GM12878 (cell line): ENCODE data around the gene RHBDF2. TPM values are rescaled to one million over a fixed set of nuclear protein-coding genes. Genes with fewer than 3 reads are reported as not detected.

Source experiments
- ATAC-seq: fragments of 200-7000 bp; cut with Tn5 transposase; 3 replicates; pipeline ENCODE4 v1.9.1; 2020; ENCODE audit warnings: mild to moderate bottlenecking, moderate library complexity
- BruUV-seq: library from RNA; stranded (reverse); fragments of 400-500 nt; replicated peaks from 2 replicates; lab custom pipeline; 2021; lab: Mats Ljungman, UMichigan
- CTCF ChIA-PET: fragments of 300-600 bp; sonication (Branson Sonifier 250); formaldehyde crosslinking; extraction: SDS; loops from one replicate; lab custom pipeline; 2021; ENCODE audit warnings: inconsistent platforms; lab: Yijun Ruan, JAX
- POLR2A ChIA-PET: fragments of 350-600 bp; formaldehyde crosslinking; extraction: SDS; loops from one replicate; lab custom pipeline; 2021; ENCODE audit warnings: inconsistent platforms; lab: Charles Lee
- RAD21 ChIA-PET: fragments of 300-600 bp; sonication (Branson Sonifier 250); formaldehyde crosslinking; loops from one replicate; lab custom pipeline; 2023; ENCODE audit warnings: antibody characterized with exemption; ENCODE audit not compliant: unreplicated experiment; lab: Charles Lee
- SMC1A ChIA-PET: fragments of 300-600 bp; sonication (Branson Sonifier 250); formaldehyde crosslinking; loops from one replicate; lab custom pipeline; 2023; ENCODE audit not compliant: unreplicated experiment, uncharacterized antibody; lab: Charles Lee
- DNase-seq: peaks from one replicate; pipeline ENCODE4 v3.0.0-alpha.2; 2011; ENCODE audit warnings: low read depth, low spot score
- FAIRE-seq: peaks from 3 replicates; lab custom pipeline; 2011; peaks lifted over from hg19 to GRCh38; lab: Jason Lieb, UNC
- H2AFZ ChIP-seq: 2 replicates; pipeline ENCODE4 v1.6.0; 2011; ENCODE audit warnings: low read depth, low read length, control low read depth; ENCODE audit not compliant: control insufficient read depth
- H3K27ac ChIP-seq: 2 replicates; pipeline ENCODE4 v1.5.1; 2011; ENCODE audit warnings: control low read depth; ENCODE audit not compliant: control insufficient read depth, insufficient read depth
- H3K27me3 ChIP-seq, 2 experiments: replicated peaks in 1 of 2; 2 replicates each; pipeline versions ENCODE4 v1.6.0 to v1.6.1; 2011; ENCODE audit warnings: low read length in 1 of 2; ENCODE audit not compliant: control insufficient read depth in 2 of 2, insufficient read depth in 2 of 2
- H3K36me3 ChIP-seq, 2 experiments: 2 replicates each; pipeline ENCODE4 v1.5.1; 2011; ENCODE audit warnings: low read length in 1 of 2; ENCODE audit not compliant: control insufficient read depth in 2 of 2, insufficient read depth in 2 of 2
- H3K4me1 ChIP-seq: 2 replicates; pipeline ENCODE4 v1.6.1; 2011; ENCODE audit warnings: mild to moderate bottlenecking, low read length, moderate library complexity, mixed read lengths; ENCODE audit not compliant: control insufficient read depth, insufficient read depth
- H3K4me2 ChIP-seq: 2 replicates; pipeline ENCODE4 v1.6.0; 2011; ENCODE audit warnings: control low read depth; ENCODE audit not compliant: control insufficient read depth, insufficient read depth
- H3K4me3 ChIP-seq: fragments of 200-600 bp; sonication (generic); 2 replicates; pipeline ENCODE4 v1.5.1; 2016
- H3K79me2 ChIP-seq: 2 replicates; pipeline ENCODE4 v1.6.0; 2011; ENCODE audit warnings: low read length; ENCODE audit not compliant: control insufficient read depth, insufficient read depth
- H3K9ac ChIP-seq: 2 replicates; pipeline ENCODE4 v1.8.0; 2011; ENCODE audit warnings: low read length, control low read depth, mixed read lengths; ENCODE audit not compliant: control insufficient read depth, insufficient read depth
- H3K9me3 ChIP-seq: replicated peaks from 3 replicates; pipeline ENCODE4 v1.5.1; 2011; ENCODE audit warnings: mild to moderate bottlenecking, low read length; ENCODE audit not compliant: control insufficient read depth, insufficient read depth
- H4K20me1 ChIP-seq: 2 replicates; pipeline ENCODE4 v1.6.0; 2011; ENCODE audit not compliant: control insufficient read depth, insufficient read depth
- ATF3 ChIP-seq: IDR thresholded peaks from 2 replicates; pipeline ENCODE4 v1.6.1; 2011; ENCODE audit warnings: low read depth, mild to moderate bottlenecking, low read length, moderate library complexity, borderline replicate concordance; ENCODE audit errors: extremely low read depth
- BCL11A ChIP-seq: IDR thresholded peaks from 2 replicates; pipeline ENCODE4 v1.6.1; 2011; ENCODE audit warnings: low read depth, low read length
- MLLT1 ChIP-seq: fragments of 450-650 bp; IDR thresholded peaks from 2 replicates; pipeline ENCODE4 v1.6.1; 2016; ENCODE audit warnings: mild to moderate bottlenecking
- MYB ChIP-seq: fragments of 150-350 bp; IDR thresholded peaks from 2 replicates; pipeline ENCODE4 v1.6.1; 2014; ENCODE audit warnings: mild to moderate bottlenecking, low read depth, low read length, borderline replicate concordance
- NFYA ChIP-seq: IDR thresholded peaks from 2 replicates; pipeline ENCODE4 v1.6.1; 2011; ENCODE audit warnings: low read depth, mild to moderate bottlenecking, low read length, improper control_type of control experiment, borderline replicate concordance
- POLR2A ChIP-seq: IDR thresholded peaks from 2 replicates; pipeline ENCODE4 v1.6.1; 2011; ENCODE audit warnings: low read depth, mild to moderate bottlenecking, low read length
- RAD51 ChIP-seq: fragments of 450-650 bp; IDR thresholded peaks from 2 replicates; pipeline ENCODE4 v1.6.1; 2016; ENCODE audit warnings: moderate library complexity, mild to moderate bottlenecking, inconsistent platforms
- SREBF1 ChIP-seq: IDR thresholded peaks from 2 replicates; pipeline ENCODE4 v1.6.1; 2012; ENCODE audit warnings: mild to moderate bottlenecking, low read length
- TAF1 ChIP-seq: IDR thresholded peaks from 2 replicates; pipeline ENCODE4 v1.6.1; 2011; ENCODE audit warnings: mild to moderate bottlenecking, low read depth, low read length, borderline replicate concordance
- TCF7 ChIP-seq: IDR thresholded peaks from 2 replicates; pipeline ENCODE4 v1.6.1; 2014; ENCODE audit warnings: antibody characterized with exemption, borderline replicate concordance
- WRNIP1 ChIP-seq: IDR thresholded peaks from 2 replicates; pipeline ENCODE4 v1.6.1; 2011; ENCODE audit warnings: low read depth, low read length, improper control_type of control experiment, borderline replicate concordance
- ZBTB40 ChIP-seq: fragments of 450-650 bp; IDR thresholded peaks from 2 replicates; pipeline ENCODE4 v1.6.1; 2016; ENCODE audit warnings: mild to moderate bottlenecking, moderate library complexity, borderline replicate concordance
- WGBS: methylation state at CpG from one replicate; pipeline ENCODE4 v1.1.6; 2016; ENCODE audit warnings: low lambda C conversion rate; ENCODE audit not compliant: insufficient replicate concordance, insufficient coverage; ENCODE audit errors: missing lambda C conversion rate; 5-methylcytosine and 5-hydroxymethylcytosine counted together
- in situ Hi-C: fragments of 300-500 bp; cut with MboI; formaldehyde crosslinking; loops from 9 replicates; pipeline ENCODE4 v1.14.3; 2018; ENCODE audit warnings: mixed read lengths
- intact Hi-C: fragments of 100-400 bp; cut with micrococcal nuclease; formaldehyde crosslinking; loops from one replicate; pipeline ENCODE4 v1.14.2; 2022; ENCODE audit not compliant: unreplicated experiment
- polyA plus RNA-seq, 11 experiments: library from polyadenylated mRNA; depleted of rRNA in 4 of 11; unstranded in 6 of 11; stranded (reverse) in 5 of 11; fragments of >200 nt; fragmentation: Nextera tagmentation in 4 of 11; fragmentation: Illumina TruSeq in 1 of 11; extraction: Ambion mirVana in 4 of 11; extraction: Trizol in 1 of 11; gene quantifications; 1 replicate in 1 of 11; 2 replicates in 10 of 11; pipeline versions ENCODE4 v1.2.1 to v1.2.3, GENCODE V29; 2011 to 2016; ENCODE audit warnings: inconsistent platforms in 2 of 11, missing spikeins in 2 of 11, low read depth in 1 of 11
- total RNA-seq, 4 experiments: library from RNA; depleted of rRNA in 3 of 4; stranded (reverse); fragments of >200 nt in 3 of 4; fragmentation: Illumina TruSeq in 1 of 4; extraction: Trizol in 1 of 4; gene quantifications; 2 replicates each; pipeline versions ENCODE4 v1.2.1 to v1.2.3, GENCODE V29; 2013 to 2021

The RHBDF2 gene
- total and polyA plus RNA-seq, 10 of the 15 experiments (the other 5 are each of a cell fraction or from before 2014, with no cell fraction given), result 0.97 to 43.0 (median 18.7) TPM

DNA sequence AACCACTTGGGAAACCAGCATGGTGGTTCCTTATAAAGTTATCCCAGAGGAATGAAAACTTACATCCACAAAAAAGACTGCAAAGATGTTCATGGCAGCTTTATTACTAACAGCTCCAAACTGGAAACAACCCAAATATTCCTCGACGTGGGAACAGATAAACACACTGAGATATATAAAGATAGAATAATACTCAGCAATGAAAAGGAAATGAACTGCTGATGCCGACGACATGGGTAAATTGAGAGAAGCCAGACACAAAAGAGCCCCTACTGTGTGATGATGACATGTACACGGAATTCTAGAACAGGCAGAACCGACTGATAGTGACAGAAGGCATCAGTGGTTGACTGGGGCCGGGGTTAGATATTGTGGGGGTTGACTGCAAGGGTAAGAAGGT, 48.3 kb upstream of the RHBDF2 start (continued):
- no peak for TF ChIP-seq ZBTB40
- no peak for TF ChIP-seq ATF3

DNA sequence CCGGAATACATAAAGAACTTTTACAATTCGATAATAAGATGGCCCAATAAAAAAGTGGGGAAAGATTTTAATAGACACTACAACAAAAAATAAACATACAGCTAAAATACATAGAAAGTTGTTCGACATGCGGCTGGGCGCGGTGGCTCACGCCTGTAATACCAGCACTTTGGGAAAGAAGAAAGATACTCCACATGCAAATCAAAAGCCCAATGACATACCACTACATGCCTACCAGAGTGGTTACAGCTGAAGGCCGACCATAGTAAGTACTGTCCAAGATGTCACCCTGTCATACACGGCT, 47.9 kb upstream of the RHBDF2 start:
- Histone ChIP-seq H4K20me1 (no peaks in the 10 kb centered on the region), H2AFZ (no peak overlapping the region), H3K9ac (no peak overlapping the region), H3K4me3 (no peak overlapping the region), H3K4me2 (no peak overlapping the region), H3K27me3 (no peaks in the 10 kb centered on the region; a peak in 1 of 4 replicates), H3K27ac (no peak overlapping the region), H3K36me3 (no peaks in the 10 kb centered on the region; a peak in 1 of 4 replicates), H3K79me2 (no peaks in the 10 kb centered on the region), H3K4me1 (no peaks in the 10 kb centered on the region; the same call in 1 of the 2 replicates), H3K9me3 (no peaks in the 10 kb centered on the region)
- 70% methylated on average over 9 of the region's 9 CpGs for WGBS
- ChIA-PET POLR2A (interaction anchor here (1.0 to 1.2 kb wide), 2 partner anchors 8 to 11 kb away, joined by 3 to 4 read pairs; no protein-coding TSS in a partner anchor), RAD21 (interaction anchor here (1.0 to 2.5 kb wide), 3 partner anchors 9 to 25 kb away, joined by 3 to 15 read pairs (median 3); no protein-coding TSS in a partner anchor), CTCF (interaction anchor here (1.0 to 2.4 kb wide), 9 partner anchors 11 to 132 kb away, joined by 3 to 19 read pairs (median 4); no protein-coding TSS in a partner anchor), SMC1A (interaction anchor here (0.5 to 1.4 kb wide), 5 partner anchors 9 to 331 kb away, joined by 3 to 4 read pairs (median 3); no protein-coding TSS in a partner anchor)
- TF ChIP-seq WRNIP1 (no peak), MYB (no peak), TCF7 (no peak), BCL11A (no peak), RAD51 (no peak), POLR2A (no peak), TAF1 (no peak), MLLT1 (no peak), NFYA (no peak), SREBF1 (no peak)
- intact Hi-C loops (no loop called here), in situ Hi-C loops (no loop called here)
- DNase-seq (no peak), FAIRE-seq (no peak), ATAC-seq (no peak)
- no TSS peak for BruUV-seq
